Femur (tissue), 1 donor: ENCODE measurements around the gene GAREM1.

Experiments used
- DNase-seq: peaks from one replicate; pipeline ENCODE4 v3.0.0-alpha.2; 2017

Gene GAREM1

DNA sequence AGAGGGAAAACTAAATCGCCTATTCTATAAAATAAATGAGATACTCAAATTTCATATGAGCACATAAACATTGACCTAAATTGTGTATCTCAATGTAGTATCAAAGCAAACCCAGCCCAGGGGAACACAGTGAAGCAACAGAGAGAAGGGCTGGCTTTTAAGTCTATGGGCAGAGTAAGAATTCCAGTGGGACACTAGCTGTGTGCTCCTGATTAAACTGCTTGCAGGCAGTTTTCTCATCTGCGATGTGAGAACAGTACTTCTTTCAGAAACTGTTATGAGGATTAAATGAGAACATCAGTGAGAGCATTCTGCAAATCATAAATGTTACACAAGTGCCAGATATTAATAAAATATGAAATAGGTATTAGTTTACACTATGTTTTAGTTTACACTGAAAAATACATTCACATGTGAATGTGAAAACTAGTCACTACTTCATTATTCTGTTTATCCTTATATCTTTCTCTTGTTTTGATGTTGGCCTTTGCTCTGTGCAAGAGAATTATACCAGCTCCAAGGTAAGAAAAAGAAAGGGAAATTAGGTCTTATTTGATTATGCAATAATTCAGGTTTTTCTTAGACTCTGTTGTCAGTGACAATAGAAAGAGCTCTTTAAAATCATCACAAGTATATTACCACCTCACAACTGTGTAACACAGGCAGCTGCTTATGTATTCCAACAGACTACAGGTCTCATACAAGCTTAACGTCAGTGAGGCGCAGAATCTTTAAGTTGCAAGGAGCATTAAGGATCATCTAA, 47.5 kb downstream of the GAREM1 start:
- no peak for DNase-seq

DNA sequence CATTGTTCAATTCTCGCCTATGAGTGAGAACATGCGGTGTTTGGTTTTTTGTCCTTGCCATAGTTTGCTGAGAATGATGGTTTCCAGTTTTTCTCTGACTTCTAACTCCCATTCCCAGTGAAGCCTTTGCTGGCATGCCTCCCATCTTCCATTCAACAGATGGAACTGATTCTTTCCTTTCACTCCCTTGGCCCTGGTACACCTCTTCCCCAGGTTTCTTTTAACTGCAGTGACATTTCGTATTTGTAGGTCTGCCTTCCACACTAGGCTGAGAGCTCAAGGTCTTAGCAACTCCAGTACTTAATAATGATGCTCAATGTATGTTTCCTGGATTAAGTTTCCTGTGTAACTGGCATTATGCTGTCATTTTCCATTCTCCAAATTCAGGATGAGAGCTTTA, 48.5 kb downstream of the GAREM1 start:
- DNase-seq, result peak; percentile 36

DNA sequence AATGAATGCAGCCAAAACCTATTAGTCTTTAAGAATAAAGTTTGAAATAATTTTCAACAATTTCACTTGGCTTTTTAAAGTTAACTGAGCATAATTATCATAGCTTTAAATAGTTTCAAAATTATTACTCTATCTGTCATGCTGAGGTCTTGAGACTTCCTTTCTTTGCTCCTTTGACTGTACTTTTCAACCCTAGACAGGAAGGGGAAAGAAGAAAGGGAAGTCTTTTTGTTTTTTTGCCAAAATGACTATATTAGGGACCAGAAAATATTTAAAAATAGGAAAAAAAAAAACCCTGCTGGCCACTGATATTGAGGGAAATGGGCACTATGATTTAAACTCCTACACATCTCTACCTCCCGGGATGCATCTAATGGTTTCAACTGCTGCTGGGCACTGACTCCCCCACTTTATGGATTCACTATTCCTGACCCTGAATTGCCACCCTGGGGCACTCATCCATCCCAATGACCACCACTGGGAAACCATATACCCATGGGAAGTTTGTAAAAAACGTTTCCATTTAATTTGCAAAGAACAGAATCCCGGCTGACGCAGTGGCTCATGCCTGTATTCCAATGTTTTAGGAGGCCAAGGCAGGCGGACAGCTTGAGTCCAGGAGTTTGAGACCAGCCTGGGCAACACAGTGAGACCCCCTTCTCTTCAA, 50.5 kb downstream of the GAREM1 start:
- no peak for DNase-seq

DNA sequence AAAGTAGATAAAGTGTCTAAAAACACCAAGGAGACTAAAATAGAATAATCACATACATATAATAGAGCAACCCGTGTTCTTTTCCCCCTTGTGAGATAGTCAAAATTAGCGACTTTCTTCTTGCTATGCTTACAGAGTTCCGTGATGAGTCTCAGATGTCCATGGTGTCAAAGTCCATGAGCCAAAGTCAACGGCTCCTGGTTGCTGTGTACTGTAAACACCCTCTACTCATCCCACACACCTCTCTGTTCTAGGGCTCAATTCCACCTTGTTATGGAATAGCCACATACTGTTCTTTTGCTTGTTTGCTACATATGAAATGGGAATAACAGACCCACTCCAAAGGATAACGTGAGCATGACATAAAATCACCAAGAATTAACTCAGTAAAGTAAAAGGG, 52.5 kb downstream of the GAREM1 start:
- DNase-seq, result no peak

DNA sequence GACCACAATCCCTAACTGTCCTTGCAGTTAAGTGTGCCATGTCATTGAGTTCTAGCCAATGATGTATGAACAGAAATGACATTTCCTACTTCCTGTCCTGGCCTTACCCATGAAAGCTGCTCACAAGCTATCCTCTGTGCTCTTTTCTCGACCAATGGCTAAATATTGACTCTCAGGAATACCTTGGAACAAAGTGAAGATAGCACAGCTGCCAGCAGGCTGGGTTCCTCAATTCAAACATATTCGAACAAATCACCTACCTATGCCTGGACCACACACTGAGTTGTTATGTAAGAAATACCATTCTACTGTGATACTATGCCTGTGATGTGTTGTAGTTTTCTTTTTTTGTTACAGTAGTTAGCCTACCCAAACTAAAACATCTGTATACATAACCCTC, 65.1 kb downstream of the GAREM1 start:
- DNase-seq, result no peak

DNA sequence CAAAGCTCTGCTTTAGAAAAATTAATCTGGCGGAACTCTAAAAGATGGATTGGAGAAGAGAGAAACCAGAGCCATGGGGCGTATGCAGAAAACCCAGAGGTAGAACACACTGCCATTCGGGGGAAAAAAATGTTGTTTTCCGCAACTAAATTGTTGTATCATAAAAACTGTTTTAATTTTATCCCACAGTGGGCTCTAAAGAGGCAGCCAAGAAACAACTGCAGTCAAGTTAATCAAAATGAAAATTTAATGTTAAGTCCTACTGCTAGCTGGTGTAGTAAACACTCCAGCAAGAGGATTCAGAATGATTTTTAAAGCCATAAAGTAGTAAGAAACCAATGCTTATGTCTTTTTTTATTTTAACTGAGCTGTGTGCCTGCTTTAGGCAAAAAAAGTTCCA, 69.1 kb downstream of the GAREM1 start:
- no peak for DNase-seq

DNA sequence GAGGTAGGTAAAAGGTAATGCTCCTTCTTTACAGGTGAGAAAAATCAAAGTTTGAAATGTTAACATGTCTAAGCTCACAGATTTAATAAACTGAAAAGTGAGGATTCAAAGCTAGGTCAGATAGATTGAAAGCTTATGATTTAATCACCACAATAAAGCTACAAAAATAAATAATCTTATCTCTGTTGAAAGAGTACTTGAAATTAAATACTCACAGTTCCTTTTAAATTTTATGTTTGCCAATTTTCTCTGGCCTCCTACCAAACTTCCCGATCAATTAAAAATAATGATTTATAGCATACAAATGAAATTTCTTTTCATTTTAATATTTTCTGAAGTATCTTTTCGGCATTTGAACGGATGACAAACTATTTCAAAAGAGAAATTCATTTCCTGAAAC, 77.3 kb downstream of the GAREM1 start:
- DNase-seq, result no peak

DNA sequence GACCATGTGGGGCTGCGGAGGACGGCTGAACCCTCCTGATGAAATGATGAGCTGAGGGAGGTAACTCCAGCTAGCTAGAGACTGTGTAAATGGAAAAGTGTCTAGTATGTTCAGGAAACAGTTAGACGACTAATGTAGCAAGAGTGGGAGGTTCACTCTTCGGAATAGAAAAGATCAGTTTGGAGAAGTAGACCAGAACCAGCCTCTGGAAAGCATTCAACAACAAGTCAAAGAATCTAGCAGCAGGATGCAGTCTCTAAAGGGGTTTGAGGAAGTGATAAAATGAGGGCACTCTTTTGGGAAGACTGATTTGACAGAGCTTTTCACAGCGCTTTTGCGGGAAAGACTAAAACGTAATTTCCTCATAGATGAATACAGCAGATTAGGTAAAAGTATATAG, 79.6 kb downstream of the GAREM1 start:
- DNase-seq, result no peak

DNA sequence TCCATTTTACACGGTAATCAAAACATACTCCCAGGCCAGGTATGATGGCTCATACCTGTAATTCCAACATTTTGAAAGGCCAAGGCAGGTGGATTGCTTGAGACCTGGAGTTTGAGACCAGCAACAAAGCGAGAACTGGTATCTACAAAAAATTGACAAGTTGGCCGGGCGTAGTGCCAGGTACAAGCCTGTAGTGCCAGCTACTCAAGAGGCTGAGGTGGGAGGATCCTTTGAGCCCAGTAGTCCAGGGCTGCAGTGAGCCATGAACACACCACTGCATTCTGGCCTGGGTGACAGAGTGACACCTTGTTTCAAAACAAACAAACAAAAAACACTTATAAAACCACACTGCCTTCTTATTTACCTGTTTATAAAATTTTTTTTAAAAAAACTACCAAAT, 80.8 kb downstream of the GAREM1 start:
- DNase-seq, result no peak

DNA sequence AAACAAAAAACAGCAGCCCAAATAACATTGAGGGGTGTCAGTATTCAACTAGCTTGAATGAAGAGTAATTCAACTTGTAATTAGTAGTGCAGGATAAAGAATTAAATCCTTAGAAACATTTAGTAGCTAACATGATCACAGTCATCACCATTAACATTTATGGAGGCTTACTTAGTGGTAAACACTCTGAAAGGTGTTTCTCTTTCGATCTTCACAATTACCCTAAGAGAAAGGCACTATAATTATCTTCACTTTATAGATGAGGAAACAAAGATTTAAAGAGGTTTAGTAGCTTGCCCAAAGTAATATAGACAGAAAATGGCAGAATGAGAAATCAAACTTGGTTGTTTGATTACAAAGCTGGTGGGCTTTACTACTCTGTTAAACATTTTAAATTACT, 81.5 kb downstream of the GAREM1 start:
- no peak for DNase-seq

DNA sequence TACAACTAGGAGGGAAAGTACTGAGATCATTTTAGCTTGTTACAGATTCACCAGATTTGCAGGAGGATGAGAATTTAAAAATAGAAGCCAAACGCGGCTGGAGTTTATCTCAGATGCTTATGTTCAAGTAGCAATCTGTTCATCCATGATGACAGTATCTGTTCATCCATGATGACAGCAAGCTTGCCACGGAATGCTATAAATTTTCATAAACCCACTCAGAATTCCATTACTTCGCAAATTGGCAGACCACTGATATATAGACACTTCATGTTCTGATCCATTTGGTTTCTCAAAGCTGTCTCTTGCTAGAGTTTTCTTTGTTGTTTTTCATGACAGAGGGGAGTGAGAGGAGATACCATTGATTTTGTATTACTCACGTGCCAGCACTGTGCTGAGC, 84.2 kb downstream of the GAREM1 start:
- DNase-seq, result no peak

DNA sequence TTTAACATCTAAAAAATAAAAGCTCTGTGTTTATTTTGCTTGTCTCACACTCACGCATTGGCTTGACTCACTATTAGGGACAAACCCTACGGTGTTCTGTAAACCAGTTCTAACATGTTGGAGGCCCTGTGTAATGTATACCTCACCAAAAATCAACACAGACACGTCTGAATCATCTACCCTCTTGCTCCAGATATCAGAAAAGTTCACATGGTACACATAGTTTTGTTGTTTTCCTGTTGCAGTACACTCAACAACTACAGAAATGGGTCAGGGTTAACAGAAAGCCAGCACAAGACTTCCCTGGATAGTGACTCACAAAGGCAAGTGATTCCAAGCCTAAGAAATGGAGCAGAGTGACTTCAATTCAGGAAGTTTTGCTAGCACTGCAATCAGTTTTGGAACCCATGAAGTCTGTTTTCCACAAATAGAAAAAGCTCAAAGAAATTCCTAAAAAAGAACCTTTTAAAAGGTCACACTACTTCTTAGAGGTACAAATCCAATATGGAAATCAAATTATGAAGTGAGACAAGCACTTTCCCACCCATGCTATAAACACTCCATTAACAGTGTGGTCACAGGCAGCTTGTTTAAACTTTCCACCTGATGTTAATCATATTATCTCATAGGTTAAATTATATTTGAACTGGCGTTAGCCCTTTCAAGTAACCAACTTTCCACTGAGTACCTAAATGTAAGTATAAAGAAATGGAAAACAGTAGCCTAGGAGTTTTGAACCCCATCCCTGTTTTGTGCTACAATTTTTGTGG, 87.4 kb downstream of the GAREM1 start:
- DNase-seq, result no peak

DNA sequence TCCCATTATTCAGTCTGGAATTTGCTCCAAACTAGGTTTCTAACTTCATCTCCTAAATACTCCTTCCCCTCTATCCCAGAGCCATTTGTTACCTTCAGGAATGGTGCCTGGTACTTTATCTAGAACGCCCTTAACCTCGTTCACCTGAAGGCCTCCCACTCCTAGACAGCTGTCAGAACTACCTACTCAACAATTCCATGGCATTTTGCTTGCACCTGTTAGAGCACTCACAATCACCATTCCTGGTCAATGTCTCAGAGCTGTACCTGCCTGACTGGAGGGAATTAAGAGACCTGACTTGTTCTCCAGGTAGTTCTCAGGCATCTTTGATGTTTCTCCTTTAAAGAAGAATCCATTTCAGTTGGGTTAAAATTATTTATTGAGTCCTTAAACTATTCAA, 88.9 kb downstream of the GAREM1 start:
- DNase-seq, result no peak

DNA sequence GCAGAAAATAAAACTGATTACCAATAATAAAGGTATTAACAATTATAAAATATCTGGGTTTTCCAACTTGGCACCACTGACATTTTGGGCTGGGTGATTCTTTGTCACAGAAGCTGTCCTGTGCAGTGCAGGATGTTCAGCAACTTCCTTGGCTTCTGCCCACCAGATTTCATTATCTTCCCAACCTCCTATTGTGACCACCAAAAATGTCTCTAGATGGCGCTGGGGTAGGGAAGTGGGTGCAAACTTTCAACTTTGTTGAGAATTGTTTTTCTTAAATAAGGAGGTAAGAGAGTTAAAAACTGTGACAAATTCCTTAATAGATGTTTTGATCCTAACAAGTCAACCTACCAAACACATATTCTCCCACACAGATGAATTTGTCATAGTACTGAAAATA, 90.1 kb downstream of the GAREM1 start:
- DNase-seq, result no peak

DNA sequence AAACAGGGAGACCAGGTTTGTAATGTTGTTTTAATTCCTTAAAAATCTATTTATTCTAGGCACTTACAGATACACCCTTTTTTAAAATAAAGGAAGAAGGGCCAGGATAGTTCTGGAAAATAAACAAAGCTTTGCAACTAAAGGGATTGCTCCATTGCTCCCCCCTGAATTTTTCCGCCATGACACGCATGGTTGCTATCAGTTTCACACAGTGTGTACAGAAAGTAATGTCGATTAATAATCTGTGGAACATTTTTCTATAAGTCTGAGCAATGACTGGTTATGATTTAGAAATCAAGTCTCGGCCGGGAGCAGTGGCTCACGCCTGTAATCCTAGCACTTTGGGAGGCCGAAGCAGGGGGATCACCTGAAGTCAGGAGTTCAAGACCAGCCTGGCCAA, 90.8 kb downstream of the GAREM1 start:
- no peak for DNase-seq

DNA sequence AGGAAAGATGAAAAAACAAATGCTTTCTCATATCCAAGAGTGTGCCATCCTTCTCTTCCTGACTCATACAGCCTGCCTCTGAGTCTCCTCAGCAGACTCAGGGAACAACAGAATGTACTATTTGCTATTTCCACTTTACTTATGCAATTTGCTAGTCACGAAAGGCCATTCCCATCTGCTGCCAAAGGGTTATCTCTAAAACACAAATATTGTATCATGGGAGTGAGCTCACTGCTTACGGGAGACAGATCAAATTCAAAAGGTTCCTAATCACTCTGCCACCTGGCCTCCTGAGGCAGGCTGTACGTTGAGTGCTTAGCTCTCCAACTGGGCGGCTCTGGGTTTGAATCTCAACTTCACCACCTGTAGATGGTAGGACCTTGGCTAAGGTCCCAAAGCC, 92.0 kb downstream of the GAREM1 start:
- DNase-seq, result no peak

DNA sequence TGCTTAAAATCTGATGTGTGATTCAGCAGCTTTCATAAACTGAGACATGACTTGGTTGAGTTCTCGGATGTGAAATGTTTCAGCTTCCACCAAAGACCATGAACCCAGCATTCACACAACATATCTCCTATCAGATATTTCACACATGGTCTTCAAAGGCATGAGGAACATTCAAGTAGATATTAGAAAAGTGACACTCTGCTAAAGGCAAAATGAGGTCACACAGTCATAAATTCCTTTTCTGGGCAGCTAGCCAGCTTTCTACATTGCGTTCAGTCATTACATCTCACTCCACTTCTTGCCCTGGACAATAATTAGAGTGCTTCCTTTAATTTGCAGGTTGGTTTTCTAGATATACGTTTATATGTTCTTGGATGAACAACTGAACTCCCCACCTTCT, 96.7 kb downstream of the GAREM1 start:
- DNase-seq, result no peak

DNA sequence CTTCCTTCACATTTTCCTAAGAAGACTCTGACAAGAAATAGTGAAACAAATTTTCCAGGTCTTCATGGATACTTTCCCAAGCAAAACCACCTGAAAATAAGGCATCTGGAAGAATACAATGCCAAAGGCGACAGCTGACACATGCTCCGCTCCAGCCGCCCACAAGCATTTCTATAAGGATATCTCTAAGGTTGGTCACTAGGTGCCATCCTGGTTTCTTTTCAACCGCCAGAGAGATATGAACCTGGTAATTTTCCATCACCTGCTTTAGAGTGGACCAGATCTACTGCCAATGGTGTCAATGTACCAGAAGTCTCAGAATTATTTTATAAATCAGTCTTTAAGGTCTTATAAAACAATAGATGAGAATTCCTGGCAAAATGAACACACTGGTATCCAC, 97.2 kb downstream of the GAREM1 start:
- DNase-seq, result no peak

DNA sequence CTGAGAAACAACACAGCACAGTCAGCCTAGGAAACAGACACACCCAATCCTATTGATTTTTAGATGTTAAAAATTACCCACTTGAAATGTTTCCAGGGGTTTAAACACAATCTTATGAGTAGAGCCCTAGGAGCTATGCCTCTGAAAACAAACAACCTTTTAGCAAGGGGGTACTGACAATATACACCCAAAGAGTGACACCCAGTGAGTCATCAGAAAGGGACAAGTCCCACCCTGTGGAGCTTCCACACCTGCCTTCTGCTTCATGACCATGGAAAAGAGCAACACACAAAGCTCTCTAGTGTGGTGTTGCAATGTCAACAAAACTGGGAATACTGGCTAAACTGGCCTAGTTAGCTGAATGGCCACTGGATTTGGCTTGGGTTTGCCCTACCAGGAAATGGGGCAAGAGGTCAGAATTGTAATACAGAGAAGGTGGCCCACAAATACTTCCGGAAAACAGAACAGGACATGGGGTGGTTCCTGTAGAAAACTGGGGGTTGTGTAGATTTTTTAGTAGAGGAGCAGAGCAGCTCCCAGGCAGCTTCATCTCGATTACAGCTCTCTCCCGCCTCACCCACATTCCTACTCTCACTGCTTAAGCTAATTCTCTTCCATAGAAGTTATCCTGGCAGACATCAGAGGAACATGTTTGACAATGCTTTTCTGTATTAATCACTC, 98.2 kb downstream of the GAREM1 start:
- no peak for DNase-seq

DNA sequence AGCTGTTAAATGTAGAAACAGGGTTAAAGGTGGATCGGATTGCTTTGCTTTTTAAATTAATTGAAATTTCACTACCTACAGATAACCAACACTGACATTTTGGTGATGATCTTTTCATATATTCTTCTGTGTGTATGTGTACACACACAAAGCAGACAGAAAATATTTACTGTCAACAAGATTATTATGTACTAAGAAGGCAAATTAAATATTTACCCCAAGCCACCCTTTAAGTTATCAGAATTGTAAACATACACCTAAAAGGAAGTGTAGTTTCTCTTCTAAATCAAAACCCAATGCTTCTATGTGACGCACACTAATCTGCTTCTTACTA, 98.7 kb downstream of the GAREM1 start:
- DNase-seq, result no peak

DNA sequence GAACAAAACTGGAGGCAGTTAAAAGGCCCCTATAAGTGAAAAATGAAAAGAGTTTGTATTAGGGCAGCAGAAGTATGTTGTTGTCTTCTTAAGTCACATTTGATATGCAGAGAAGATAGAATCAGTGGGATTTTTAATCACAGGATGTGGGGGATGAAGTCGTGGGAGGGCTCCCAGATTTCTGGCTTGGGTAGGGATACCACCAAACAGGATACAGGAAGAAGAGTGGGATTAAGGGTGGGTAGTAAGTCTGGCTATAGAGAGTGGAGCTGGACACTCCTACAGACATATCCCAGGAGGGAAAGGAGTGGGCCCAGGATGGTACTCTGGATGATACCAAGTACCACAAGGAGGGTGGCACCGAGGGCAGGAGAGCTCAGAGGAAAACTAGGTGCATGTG, 99.3 kb downstream of the GAREM1 start:
- no peak for DNase-seq

DNA sequence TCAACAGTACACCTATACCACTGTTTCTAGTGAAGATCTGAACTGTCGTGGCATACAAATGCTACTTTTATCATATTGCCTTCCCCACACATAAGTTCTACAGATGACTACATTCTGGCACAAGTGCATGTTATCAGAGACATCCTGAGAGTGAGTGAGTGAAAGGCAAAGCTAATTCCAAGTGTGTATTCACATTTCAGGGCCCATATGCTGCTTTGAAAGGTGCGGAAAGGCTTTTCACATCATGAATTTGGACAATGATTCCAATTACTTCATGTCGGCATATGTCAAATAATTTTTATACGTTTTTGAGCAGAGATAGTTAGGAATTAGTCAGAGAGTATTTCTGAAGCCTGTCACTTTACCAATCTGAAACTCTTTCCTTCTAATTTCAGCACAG, 101.7 kb downstream of the GAREM1 start:
- no peak for DNase-seq

DNA sequence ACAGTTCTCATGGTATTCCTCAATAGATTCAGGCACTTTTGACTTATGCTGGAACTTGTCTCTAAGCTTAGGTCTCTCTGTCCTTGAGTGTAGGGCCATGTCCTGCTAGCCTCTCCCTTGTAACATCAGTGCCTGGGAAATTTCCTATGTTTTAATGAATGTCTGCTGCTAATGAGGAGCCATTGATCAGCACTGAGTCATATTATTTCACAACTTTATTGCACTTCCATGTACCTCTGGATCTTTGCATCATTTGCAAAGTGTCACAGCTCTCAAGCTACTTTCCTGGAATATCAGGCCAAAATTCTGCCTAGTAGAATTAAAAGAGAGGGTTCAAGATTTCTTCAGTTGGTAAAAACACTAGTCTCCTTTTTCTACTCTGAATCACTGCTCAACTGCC, 102.5 kb downstream of the GAREM1 start:
- DNase-seq, result no peak
